ENCODE results near the gene STRN3. TPM values are rescaled to one million over a fixed set of nuclear protein-coding genes. Genes with fewer than 3 reads are reported as not detected.
"Not testable (repeated sequence)": the region's sequence is repeated elsewhere in the genome, so short reads cannot be mapped to it uniquely, and the experiment has no call there.

The STRN3 gene
- total RNA-seq, 1 experiment from 2014 or later = 27.7 TPM

GRCh38 chr14:31036552-31036951, 10.4 kb upstream of the STRN3 start:
- no peak for DNase-seq (ENCODE audit: low read depth)

GRCh38 chr14:31030469-31030868, 4.3 kb upstream of the STRN3 start:
- DNase-seq (ENCODE audit: low read depth) = no peak

GRCh38 chr14:31029016-31029970, 3.1 kb upstream of the STRN3 start:
- no peak for DNase-seq (ENCODE audit: low read depth)

GRCh38 chr14:31027847-31028246, 1.7 kb upstream of the STRN3 start:
- no peak for DNase-seq (ENCODE audit: low read depth)

GRCh38 chr14:31026450-31027235, 464 bp upstream of the STRN3 start:
- peak; percentile 99 for DNase-seq (ENCODE audit: low read depth)

- peak; percentile 38 for DNase-seq (ENCODE audit: low read depth)
Measured at GRCh38 chr14:31025367-31026076, 657 bp downstream of the STRN3 start, which contains the start of gene AP4S1. AP4S1 (plus strand) TSS chr14:31025649; CDS start chr14:31066197, 40,548 bp downstream.

GRCh38 chr14:31024577-31025366, 1.4 kb downstream of the STRN3 start:
- peak; percentile 23 for DNase-seq (ENCODE audit: low read depth)

- no peak for DNase-seq (ENCODE audit: low read depth)
Measured at GRCh38 chr14:31024010-31024480, 2.1 kb downstream of the STRN3 start.

- DNase-seq (ENCODE audit: low read depth) = no peak
Measured at GRCh38 chr14:31022386-31022785, 3.8 kb downstream of the STRN3 start.

- no peak for DNase-seq (ENCODE audit: low read depth)
Measured at GRCh38 chr14:31021576-31021949, 4.6 kb downstream of the STRN3 start.

GRCh38 chr14:31020834-31021575, 5.2 kb downstream of the STRN3 start:
- DNase-seq (ENCODE audit: low read depth) = no peak

- no peak for DNase-seq (ENCODE audit: low read depth)
Measured at GRCh38 chr14:31018057-31018645, 8.0 kb downstream of the STRN3 start.

GRCh38 chr14:31013841-31014240, 12.3 kb downstream of the STRN3 start:
- no peak for DNase-seq (ENCODE audit: low read depth)

GRCh38 chr14:31010935-31011334, 15.2 kb downstream of the STRN3 start:
- no peak for DNase-seq (ENCODE audit: low read depth)

- no peak for DNase-seq (ENCODE audit: low read depth)
Measured at GRCh38 chr14:31009836-31010574, 16.2 kb downstream of the STRN3 start.

- no peak for DNase-seq (ENCODE audit: low read depth)
Measured at GRCh38 chr14:31006703-31007102, 19.5 kb downstream of the STRN3 start.

GRCh38 chr14:31004007-31004406, 22.2 kb downstream of the STRN3 start:
- not testable (repeated sequence) for DNase-seq (ENCODE audit: low read depth)

GRCh38 chr14:31003284-31003683, 22.9 kb downstream of the STRN3 start:
- no peak for DNase-seq (ENCODE audit: low read depth)

GRCh38 chr14:31001339-31001658, 24.9 kb downstream of the STRN3 start:
- DNase-seq (ENCODE audit: low read depth) = no peak
